RWPE2 (cell line): ENCODE measurements around the gene TRIM25.

ENCODE experiments used
- ATAC-seq: fragments of 200-7000 bp; cut with Tn5 transposase; 3 replicates; pipeline ENCODE4 v1.9.1; 2021; ENCODE audit warnings: low read depth
- DNase-seq: peaks from one replicate; pipeline ENCODE4 v3.0.0-alpha.2; 2020; ENCODE audit warnings: low spot score
- H3K27ac ChIP-seq: fragments of 450-650 bp; 2 replicates; pipeline ENCODE4 v1.5.1; 2017; ENCODE audit warnings: mild to moderate bottlenecking; ENCODE audit not compliant: poor library complexity, severe bottlenecking
- H3K27me3 ChIP-seq: fragments of 250-450 bp; sonication (Bioruptor Pico); 2 replicates; pipeline ENCODE4 v1.5.1; 2021; ENCODE audit warnings: mild to moderate bottlenecking, moderate library complexity; ENCODE audit not compliant: insufficient read depth, poor library complexity, severe bottlenecking
- H3K36me3 ChIP-seq: fragments of 250-450 bp; sonication (Bioruptor Pico); 2 replicates; pipeline ENCODE4 v1.5.1; 2020; ENCODE audit warnings: low read depth, mild to moderate bottlenecking, moderate library complexity
- H3K4me1 ChIP-seq: fragments of 250-450 bp; sonication (Bioruptor Pico); 2 replicates; pipeline ENCODE4 v1.5.1; 2021; ENCODE audit warnings: mild to moderate bottlenecking, moderate library complexity; ENCODE audit not compliant: insufficient read depth, poor library complexity, severe bottlenecking
- H3K4me3 ChIP-seq: fragments of 250-450 bp; sonication (Bioruptor Pico); 2 replicates; pipeline ENCODE4 v1.5.1; 2021; ENCODE audit warnings: mild to moderate bottlenecking, moderate library complexity; ENCODE audit not compliant: severe bottlenecking
- H3K9me3 ChIP-seq: fragments of 250-450 bp; sonication (Bioruptor Pico); 2 replicates; pipeline ENCODE4 v1.5.1; 2021; ENCODE audit warnings: mild to moderate bottlenecking, moderate library complexity; ENCODE audit not compliant: severe bottlenecking
- TF ChIP-seq, protein P1 (sequence below): fragments of 450-650 bp; IDR thresholded peaks from one replicate; pipeline ENCODE4 v1.5.1; 2017; ENCODE audit warnings: mild to moderate bottlenecking, moderate library complexity; ENCODE audit not compliant: poor library complexity, severe bottlenecking

TRIM25 gene

DNA sequence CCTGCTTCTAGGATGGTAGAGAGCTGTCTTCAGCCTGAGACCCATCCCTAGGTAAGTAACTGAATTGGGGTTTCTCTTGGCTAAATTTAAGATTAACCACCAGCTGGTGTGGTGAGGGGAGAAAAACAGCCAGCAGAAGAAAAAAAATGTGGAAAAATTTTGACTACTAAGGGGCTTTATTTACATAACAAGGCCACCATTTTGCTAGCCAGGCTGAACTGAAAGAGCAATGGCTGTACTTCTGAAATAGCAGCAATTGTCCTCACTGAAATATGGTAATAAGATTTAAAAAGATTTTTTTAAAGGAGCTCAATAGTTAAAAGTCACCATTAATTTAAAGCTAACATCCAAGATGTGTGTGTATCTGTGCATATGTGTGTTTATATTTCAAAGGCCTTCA, 12.4 kb upstream of the TRIM25 start:
- Histone ChIP-seq H3K27ac (no peak overlapping the region), H3K36me3 (no peaks in the 10 kb centered on the region), H3K9me3 (peaks cover 26% of the 10 kb centered on the region), H3K4me3 (no peak overlapping the region), H3K27me3 (no peaks in the 10 kb centered on the region), H3K4me1 (no peaks in the 10 kb centered on the region)
- ATAC-seq: no peak
- no peak for DNase-seq
- TF ChIP-seq, protein P1, sequence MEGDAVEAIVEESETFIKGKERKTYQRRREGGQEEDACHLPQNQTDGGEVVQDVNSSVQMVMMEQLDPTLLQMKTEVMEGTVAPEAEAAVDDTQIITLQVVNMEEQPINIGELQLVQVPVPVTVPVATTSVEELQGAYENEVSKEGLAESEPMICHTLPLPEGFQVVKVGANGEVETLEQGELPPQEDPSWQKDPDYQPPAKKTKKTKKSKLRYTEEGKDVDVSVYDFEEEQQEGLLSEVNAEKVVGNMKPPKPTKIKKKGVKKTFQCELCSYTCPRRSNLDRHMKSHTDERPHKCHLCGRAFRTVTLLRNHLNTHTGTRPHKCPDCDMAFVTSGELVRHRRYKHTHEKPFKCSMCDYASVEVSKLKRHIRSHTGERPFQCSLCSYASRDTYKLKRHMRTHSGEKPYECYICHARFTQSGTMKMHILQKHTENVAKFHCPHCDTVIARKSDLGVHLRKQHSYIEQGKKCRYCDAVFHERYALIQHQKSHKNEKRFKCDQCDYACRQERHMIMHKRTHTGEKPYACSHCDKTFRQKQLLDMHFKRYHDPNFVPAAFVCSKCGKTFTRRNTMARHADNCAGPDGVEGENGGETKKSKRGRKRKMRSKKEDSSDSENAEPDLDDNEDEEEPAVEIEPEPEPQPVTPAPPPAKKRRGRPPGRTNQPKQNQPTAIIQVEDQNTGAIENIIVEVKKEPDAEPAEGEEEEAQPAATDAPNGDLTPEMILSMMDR: no peak

DNA sequence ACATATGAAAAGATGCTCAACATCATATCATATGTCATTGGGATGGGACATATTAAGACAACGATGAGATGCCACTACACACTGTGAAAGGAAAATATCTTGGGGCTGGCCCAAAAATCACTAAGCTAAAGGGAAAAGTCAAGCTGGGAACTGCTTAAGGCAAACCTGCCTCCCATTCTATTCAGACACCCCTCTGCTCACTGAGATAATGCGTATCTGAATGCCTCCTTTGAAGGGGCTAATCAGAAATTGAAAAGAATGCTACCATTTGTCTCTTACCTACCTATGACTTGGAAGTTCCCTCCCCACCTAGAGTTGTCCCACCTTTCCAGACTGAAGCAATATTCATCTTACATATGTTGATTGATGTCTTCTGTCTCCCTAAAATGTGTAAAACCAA, 11.2 kb upstream of the TRIM25 start:
- DNase-seq: no peak
- no peaks in the 10 kb centered on the region for H3K27me3 ChIP-seq
- H3K27ac ChIP-seq: no peak overlapping the region
- TF ChIP-seq, protein P1: no peak
- H3K4me3 ChIP-seq: no peak overlapping the region
- H3K4me1 ChIP-seq: no peaks in the 10 kb centered on the region
- ATAC-seq: no peak
- H3K9me3 ChIP-seq: peaks cover 17% of the 10 kb centered on the region
- H3K36me3 ChIP-seq: no peaks in the 10 kb centered on the region

DNA sequence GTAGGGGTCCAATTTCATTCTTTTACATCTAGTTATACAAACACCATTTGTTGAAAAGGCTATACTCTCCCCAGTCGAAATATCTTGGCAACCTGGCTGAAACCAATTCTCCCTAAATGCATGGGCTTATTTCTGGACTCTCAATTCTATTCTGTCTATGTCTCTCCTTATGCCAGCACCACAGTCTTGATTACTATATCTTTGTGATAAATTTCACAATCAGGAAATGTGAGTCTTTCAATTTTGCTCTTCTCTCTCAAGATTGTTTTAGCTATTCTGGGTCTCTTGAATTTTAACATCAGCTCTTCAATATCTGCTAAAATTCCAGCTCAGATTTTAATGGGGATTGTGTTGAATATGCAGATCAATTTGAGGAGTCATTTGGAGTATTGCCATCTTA, 5.9 kb upstream of the TRIM25 start:
- TF ChIP-seq, protein P1: no peak
- Histone ChIP-seq H3K4me3 (no peak overlapping the region), H3K27me3 (no peaks in the 10 kb centered on the region), H3K36me3 (no peaks in the 10 kb centered on the region), H3K27ac (no peak overlapping the region), H3K4me1 (peaks cover 15% of the 10 kb centered on the region), H3K9me3 (peaks cover 3% of the 10 kb centered on the region)
- ATAC-seq (no peak), DNase-seq (no peak)

DNA sequence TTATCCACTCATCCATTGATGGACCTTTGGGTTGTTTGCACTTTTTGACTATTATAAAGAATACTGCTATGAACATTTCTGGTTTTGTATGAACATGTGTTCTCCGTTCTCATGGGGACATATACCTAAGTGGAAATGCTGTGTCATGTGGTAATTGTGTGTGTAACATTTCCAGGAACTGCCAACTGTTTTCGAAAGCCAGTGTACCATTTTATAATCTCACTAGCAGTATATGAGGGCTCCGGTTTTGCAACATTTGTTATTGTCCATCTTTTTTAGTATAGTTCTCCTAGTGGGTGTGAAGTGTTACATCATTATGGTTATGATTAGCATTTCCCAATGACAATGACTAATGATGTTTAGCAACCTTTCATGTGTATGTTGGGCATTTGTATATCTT, 5.1 kb upstream of the TRIM25 start:
- Histone ChIP-seq H3K4me1 (peaks cover 15% of the 10 kb centered on the region), H3K4me3 (no peak overlapping the region), H3K27me3 (no peaks in the 10 kb centered on the region), H3K27ac (no peak overlapping the region), H3K36me3 (no peaks in the 10 kb centered on the region), H3K9me3 (peaks cover 3% of the 10 kb centered on the region)
- DNase-seq (no peak), ATAC-seq (no peak)
- TF ChIP-seq, protein P1: no peak

DNA sequence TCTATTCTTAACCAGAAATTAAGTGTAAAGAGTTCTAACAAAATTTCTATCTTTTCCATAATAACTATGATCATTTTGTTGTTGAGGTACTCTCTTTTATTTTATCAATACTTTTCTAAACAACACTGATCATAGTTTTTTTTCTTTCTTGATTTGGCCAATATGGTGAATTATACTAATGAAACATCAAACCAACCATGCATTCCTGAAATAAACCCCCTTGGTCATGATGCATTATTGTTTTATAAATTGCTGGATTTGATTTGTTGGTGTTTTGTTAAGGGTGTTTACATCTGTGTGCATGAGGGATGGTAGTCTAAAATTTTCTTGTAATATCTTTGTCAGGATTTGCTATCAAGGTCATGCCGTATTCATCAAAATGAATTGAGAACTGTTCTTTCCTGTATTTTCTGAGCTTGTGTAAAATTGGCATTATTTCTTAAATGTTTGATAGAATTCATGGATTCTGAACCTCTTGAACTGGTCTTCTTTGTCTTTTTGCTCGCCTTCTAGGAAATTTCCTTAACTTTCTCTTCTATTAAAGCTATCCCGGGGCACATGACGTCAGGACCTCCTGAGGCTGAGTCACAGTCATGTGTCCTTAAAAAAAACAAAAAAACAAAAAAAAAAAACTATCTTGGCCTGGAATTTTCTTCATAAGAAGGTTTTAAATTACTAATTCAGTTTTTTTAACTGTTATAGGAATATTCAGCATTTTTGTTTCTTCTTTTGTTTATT, 3.9 kb upstream of the TRIM25 start:
- Histone ChIP-seq H3K27ac (no peak overlapping the region), H3K27me3 (no peaks in the 10 kb centered on the region), H3K9me3 (peaks cover 3% of the 10 kb centered on the region), H3K4me1 (peaks cover 15% of the 10 kb centered on the region), H3K36me3 (no peaks in the 10 kb centered on the region), H3K4me3 (no peak overlapping the region)
- DNase-seq (no peak), ATAC-seq (no peak)
- TF ChIP-seq, protein P1: no peak
